ENCODE results near the gene STX8.

Gene STX8

DNA sequence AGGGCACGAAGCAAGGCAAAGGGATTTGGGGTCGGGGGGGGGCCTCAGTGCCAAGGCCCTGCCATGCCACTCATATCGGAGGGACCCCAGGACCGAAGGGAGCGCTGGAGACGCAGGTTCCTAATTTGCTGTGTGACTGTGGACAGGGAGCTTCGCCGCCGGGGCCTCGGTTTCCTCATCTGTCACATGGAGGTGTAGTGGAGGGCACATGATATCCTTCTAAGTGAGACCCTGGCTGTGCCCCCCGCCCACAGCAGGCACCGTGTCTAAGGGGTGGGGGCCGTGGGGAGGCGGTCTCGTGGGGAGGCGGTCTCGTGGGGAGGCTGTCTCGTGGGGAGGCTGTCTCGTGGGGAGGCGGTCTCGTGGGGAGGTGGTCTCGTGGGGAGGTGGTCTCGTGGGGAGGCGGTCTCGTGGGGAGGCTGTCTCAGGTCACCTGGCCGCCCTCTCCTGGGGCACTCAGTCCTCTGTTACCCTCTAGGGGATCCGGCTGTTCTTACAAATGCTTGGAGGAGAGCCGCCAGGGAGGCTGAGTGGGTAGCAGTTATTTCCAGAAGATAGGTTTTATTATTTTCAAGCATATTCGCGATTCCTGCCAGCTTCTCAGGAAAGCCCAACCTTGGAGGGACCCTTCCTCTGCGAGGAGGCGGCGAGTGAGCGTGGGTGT, 349.4 kb downstream of the STX8 start:
- TF ChIP-seq ZFX (IDR thresholded peaks at IDR 0.05; ENCODE audit: borderline replicate concordance) = no peak
- TF ChIP-seq CTCF (IDR thresholded peaks at IDR 0.05) = no peak

DNA sequence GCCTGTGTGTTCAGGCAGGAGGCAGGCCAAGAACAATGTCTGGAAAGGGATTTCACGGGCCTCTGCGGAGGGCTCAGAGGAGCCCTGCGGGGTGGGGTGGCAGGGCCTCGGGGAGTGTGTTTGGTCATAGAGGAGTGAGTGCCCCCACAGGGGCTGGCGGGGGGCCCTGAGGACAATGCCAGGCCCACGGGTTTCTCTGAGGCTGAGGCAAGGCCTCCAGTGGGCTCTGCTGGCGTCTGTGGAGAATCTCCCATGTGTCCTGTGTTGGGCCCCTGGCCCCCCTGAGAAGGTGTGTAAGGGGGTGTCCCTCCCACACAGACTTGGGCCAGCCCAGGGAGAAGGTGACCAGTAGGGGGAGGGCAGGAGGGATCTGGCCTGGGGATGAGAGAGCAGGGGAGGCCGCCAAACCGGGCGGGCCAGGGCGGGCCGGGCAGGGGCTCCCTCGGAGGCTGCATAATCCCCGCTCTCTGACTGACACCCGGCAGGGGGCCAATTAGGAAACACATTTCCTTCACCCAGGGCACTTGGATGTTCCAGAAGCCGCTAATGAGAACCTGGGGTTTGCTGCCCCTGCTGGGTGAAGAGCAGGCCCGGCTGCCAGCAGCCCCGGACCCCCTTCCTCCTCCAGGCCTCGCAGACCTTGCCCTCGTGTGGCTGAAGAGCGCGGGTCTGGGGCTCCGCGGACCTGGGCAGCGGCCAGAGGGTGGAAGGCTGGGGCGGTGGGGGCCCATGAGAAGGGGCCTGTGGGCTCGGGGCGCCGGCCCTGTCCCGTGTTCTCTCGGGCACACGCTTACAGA, 350.1 kb downstream of the STX8 start:
- TF ChIP-seq CTCF (IDR thresholded peaks at IDR 0.05) = no peak
- no peak for TF ChIP-seq ZFX (IDR thresholded peaks at IDR 0.05; ENCODE audit: borderline replicate concordance)
- no peak overlapping the region for H3K27ac ChIP-seq

More for the DNA sequence above, 349.4 kb downstream of the STX8 start:
- H3K27ac ChIP-seq = no peak overlapping the region

GRCh38 chr17:9224485-9224884, 351.1 kb downstream of the STX8 start:
- no peak for TF ChIP-seq ZFX (IDR thresholded peaks at IDR 0.05; ENCODE audit: borderline replicate concordance)
- no peak for TF ChIP-seq CTCF (IDR thresholded peaks at IDR 0.05)
- H3K27ac ChIP-seq = no peak overlapping the region

GRCh38 chr17:9223531-9223930, 352.1 kb downstream of the STX8 start:
- H3K27ac ChIP-seq = no peak overlapping the region
- TF ChIP-seq CTCF (IDR thresholded peaks at IDR 0.05) = no peak
- no peak for TF ChIP-seq ZFX (IDR thresholded peaks at IDR 0.05; ENCODE audit: borderline replicate concordance)

GRCh38 chr17:9221922-9222180, 353.8 kb downstream of the STX8 start:
- no peak overlapping the region for H3K27ac ChIP-seq
- no peak for TF ChIP-seq CTCF (IDR thresholded peaks at IDR 0.05)
- TF ChIP-seq ZFX (IDR thresholded peaks at IDR 0.05; ENCODE audit: borderline replicate concordance) = no peak

- H3K27ac ChIP-seq = no peak overlapping the region
- TF ChIP-seq CTCF (IDR thresholded peaks at IDR 0.05) (no peak), ZFX (IDR thresholded peaks at IDR 0.05; ENCODE audit: borderline replicate concordance) (no peak)
These were observed 354.3 kb downstream of the STX8 start for GRCh38 chr17:9221147-9221921.

Data from 22Rv1 (cell line).